ENCODE results near the gene FHAD1.
"Not testable (repeated sequence)": the region's sequence is repeated elsewhere in the genome, so short reads cannot be mapped to it uniquely, and the experiment has no call there.

FHAD1 gene

DNA sequence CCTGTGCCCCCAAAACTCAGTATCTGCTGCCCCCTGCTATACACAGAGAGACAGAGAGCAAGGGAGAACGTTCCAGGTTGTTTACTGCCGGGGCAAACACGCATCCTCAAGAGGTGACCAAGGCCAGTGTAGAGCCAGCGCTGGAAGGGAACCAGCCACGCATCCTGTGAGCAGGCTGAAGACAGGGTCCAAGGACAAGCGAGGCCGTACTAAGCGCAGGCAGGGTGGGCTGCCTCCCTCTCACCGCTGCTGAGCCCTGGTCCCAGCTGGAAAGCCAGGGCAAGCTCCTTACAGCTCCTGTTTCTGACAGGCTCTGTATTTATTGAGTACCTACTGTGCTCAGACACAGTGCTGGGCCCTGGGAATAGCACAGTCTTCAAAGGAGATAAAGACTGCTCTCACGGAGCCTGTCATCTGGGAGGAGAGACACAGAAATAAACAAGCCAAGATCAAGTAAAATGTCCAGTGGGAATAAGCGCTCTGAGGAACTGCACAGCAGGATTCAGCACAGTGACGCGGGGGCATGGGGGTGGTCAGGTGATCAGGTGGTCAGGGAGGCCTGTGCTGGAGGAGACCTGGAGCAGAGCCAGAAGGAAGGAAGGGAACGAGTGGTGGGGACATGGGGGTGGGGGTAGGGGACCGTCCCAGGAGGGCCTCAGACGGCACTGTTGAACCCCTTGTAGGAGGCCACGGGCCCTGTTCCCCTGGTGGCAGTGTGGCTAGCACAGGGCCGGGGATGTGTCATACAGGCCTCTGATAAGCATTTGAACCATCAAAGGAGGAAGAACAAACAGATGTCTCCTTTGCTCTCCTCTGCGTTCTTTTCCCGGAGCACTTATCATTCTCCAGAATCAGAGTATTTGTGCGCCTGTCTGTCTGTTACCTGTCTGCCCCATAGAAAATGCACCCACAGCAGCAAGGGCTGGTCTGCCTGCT lies 124.9 kb downstream of the FHAD1 start:
- Histone ChIP-seq H3K36me3 (ENCODE audit: control insufficient read depth, insufficient read depth, low read length) (no peaks in the 10 kb centered on the region), H3K27me3 (ENCODE audit: control insufficient read depth, insufficient read depth, low read length) (no peaks in the 10 kb centered on the region), H3K79me2 (no peaks in the 10 kb centered on the region), H2AFZ (peak overlapping the region; percentile 60), H3K4me3 (ENCODE audit: low read depth, low read length) (no peak overlapping the region), H3K9ac (no peak overlapping the region), H3K4me1 (peaks cover under 1% of the 10 kb centered on the region), H3K27ac (no peak overlapping the region), H3K4me2 (ENCODE audit: low read length) (no peak overlapping the region), H3K9me3 (ENCODE audit: control insufficient read depth, low read length) (no peaks in the 10 kb centered on the region)
- TF ChIP-seq, protein P1, sequence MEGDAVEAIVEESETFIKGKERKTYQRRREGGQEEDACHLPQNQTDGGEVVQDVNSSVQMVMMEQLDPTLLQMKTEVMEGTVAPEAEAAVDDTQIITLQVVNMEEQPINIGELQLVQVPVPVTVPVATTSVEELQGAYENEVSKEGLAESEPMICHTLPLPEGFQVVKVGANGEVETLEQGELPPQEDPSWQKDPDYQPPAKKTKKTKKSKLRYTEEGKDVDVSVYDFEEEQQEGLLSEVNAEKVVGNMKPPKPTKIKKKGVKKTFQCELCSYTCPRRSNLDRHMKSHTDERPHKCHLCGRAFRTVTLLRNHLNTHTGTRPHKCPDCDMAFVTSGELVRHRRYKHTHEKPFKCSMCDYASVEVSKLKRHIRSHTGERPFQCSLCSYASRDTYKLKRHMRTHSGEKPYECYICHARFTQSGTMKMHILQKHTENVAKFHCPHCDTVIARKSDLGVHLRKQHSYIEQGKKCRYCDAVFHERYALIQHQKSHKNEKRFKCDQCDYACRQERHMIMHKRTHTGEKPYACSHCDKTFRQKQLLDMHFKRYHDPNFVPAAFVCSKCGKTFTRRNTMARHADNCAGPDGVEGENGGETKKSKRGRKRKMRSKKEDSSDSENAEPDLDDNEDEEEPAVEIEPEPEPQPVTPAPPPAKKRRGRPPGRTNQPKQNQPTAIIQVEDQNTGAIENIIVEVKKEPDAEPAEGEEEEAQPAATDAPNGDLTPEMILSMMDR (IDR thresholded peaks at IDR 0.05) = no peak

DNA sequence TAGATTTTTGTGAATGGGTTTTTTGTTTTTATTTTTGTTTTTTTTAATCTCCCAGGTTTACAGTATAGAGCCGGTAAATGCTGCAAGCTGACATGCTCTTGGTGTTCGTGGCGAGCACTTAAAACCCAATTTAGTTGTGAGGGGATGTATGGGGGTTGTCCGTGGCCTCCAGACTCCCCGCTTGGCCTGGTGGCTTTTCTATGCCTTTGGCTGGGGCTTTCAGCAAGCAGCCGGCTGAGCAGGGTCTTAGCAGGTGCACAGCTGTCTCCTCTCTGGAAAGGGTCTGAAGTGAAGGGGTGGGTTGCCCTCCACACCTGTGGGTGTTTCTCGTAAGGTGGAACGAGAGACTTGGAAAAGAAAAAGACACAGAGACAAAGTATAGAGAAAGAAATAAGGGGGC lies 131.7 kb downstream of the FHAD1 start:
- Histone ChIP-seq H3K27me3 (ENCODE audit: control insufficient read depth, insufficient read depth, low read length) (no peaks in the 10 kb centered on the region), H3K4me1 (no peaks in the 10 kb centered on the region), H3K4me3 (ENCODE audit: low read depth, low read length) (no peak overlapping the region), H3K27ac (no peak overlapping the region), H2AFZ (no peak overlapping the region), H3K4me2 (ENCODE audit: low read length) (no peak overlapping the region), H3K79me2 (no peaks in the 10 kb centered on the region), H3K9ac (no peak overlapping the region), H3K9me3 (ENCODE audit: control insufficient read depth, low read length) (no peaks in the 10 kb centered on the region), H3K36me3 (ENCODE audit: control insufficient read depth, insufficient read depth, low read length) (no peaks in the 10 kb centered on the region)
- TF ChIP-seq, protein P1 (IDR thresholded peaks at IDR 0.05) = no peak

DNA sequence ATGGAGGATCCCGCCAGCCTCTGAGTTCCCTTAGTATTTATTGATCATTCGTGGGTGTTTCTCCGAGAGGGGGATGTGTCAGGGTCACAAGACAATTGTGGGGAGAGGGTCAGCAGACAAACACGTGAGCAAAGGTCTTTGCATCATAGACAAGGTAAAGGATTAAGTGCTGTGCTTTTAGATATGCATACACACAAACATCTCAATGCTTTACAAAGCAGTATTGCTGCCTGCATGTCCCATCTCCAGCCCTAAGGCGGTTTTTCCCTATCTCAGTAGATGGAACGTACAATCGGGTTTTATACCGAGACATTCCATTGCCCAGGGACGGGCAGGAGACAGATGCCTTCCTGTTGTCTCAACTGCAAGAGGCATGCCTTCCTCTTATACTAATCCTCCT lies 132.1 kb downstream of the FHAD1 start:
- H3K4me2 ChIP-seq (ENCODE audit: low read length); H3K79me2 ChIP-seq; H3K4me3 ChIP-seq (ENCODE audit: low read depth, low read length); H3K36me3 ChIP-seq (ENCODE audit: control insufficient read depth, insufficient read depth, low read length); H3K9me3 ChIP-seq (ENCODE audit: control insufficient read depth, low read length); H3K27ac ChIP-seq; H2AFZ ChIP-seq; H3K9ac ChIP-seq; H3K27me3 ChIP-seq (ENCODE audit: control insufficient read depth, insufficient read depth, low read length); H3K4me1 ChIP-seq: not testable (repeated sequence)

GRCh38 chr1:15380601-15381508 lies 133.8 kb downstream of the FHAD1 start:
- Histone ChIP-seq H3K4me3 (ENCODE audit: low read depth, low read length) (no peak overlapping the region), H3K27ac (no peak overlapping the region), H2AFZ (no peak overlapping the region), H3K9ac (no peak overlapping the region), H3K9me3 (ENCODE audit: control insufficient read depth, low read length) (no peaks in the 10 kb centered on the region), H3K4me1 (no peaks in the 10 kb centered on the region), H3K4me2 (ENCODE audit: low read length) (no peak overlapping the region), H3K27me3 (ENCODE audit: control insufficient read depth, insufficient read depth, low read length) (no peaks in the 10 kb centered on the region), H3K36me3 (ENCODE audit: control insufficient read depth, insufficient read depth, low read length) (no peaks in the 10 kb centered on the region), H3K79me2 (no peaks in the 10 kb centered on the region)
- TF ChIP-seq, protein P1 (IDR thresholded peaks at IDR 0.05) = no peak

DNA sequence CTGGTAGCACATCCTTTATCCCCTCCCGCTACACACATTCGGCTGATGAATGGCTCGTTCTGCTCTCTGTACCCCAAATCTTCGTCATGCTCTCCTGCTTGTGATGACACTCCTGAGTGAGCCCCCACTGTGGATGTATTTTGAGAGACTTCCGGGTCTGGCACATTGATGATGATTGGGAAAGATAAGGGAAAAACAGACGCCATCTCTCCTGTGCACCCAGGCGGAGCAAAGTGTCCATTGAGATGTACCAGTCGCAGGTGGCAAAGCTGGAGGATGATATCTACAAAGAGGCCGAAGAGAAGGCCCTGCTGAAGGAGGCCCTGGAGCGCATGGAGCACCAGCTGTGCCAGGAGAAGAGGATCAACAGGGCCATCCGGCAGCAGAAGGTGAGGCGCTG lies 134.8 kb downstream of the FHAD1 start:
- Histone ChIP-seq H3K4me1 (no peaks in the 10 kb centered on the region), H3K9ac (no peak overlapping the region), H3K27me3 (ENCODE audit: control insufficient read depth, insufficient read depth, low read length) (no peaks in the 10 kb centered on the region), H3K36me3 (ENCODE audit: control insufficient read depth, insufficient read depth, low read length) (no peaks in the 10 kb centered on the region), H3K27ac (no peak overlapping the region), H3K4me3 (ENCODE audit: low read depth, low read length) (no peak overlapping the region), H3K79me2 (no peaks in the 10 kb centered on the region), H3K4me2 (ENCODE audit: low read length) (no peak overlapping the region), H2AFZ (no peak overlapping the region), H3K9me3 (ENCODE audit: control insufficient read depth, low read length) (no peaks in the 10 kb centered on the region)
- TF ChIP-seq, protein P1 (IDR thresholded peaks at IDR 0.05) = no peak

Data from parathyroid adenoma (tissue), 2 donors.